Right ventricle myocardium inferior (tissue), 1 donor: ENCODE results near the gene GATM. TPM values are rescaled to one million over a fixed set of nuclear protein-coding genes. Genes with fewer than 3 reads are reported as not detected.

Experiments used
- ATAC-seq: fragments of 200-7000 bp; cut with Tn5 transposase; one replicate; pipeline ENCODE4 v1.9.1; 2020; ENCODE audit warnings: mild to moderate bottlenecking, moderate library complexity
- DNase-seq: peaks from one replicate; pipeline ENCODE4 v3.0.0; 2021; ENCODE audit errors: missing footprints
- intact Hi-C: fragments of 100-400 bp; cut with DNase I; formaldehyde crosslinking; loops from one replicate; pipeline ENCODE4 v1.11.0; 2022
- long read RNA-seq: library from polyadenylated mRNA; unstranded; transcript quantifications from one replicate; pipeline ENCODE4 v2.0.0, GENCODE V29; 2021
- total RNA-seq: library from RNA; stranded (reverse); fragmentation: NEBNext Ultra II Directional; extraction: Animal tissue kit (Norgen Biotek cat#: 25700); gene quantifications from one replicate; pipeline ENCODE4 v1.2.1, GENCODE V29; 2021
- donor health status: DM: no; HTN: yes; CAD: no; lungs with severe emphysema.

GATM gene
- total RNA-seq = 42.0 TPM
- long read RNA-seq, transcript GATM-201 (9 exons, 2,597 nt) = major isoform, 14 of 16 reads
- long read RNA-seq, partial matches to known transcripts = 2 of 16 reads
- long read RNA-seq, other reads (novel, unspliced or antisense) = 0 of 16 reads

GRCh38 chr15:45378149-45378912 lies at the start of gene GATM:
Gene GATM, minus strand, starts transcription at chr15:45378544. Its CDS starts 91 bp downstream, at chr15:45378453.
- DNase-seq (peak; percentile 90), ATAC-seq (peak; percentile 96)
- intact Hi-C loops = loop anchor here (2.0 to 5.0 kb wide), 2 partner anchors 24 to 71 kb away; a partner anchor contains a TSS

- ATAC-seq = no peak
These were observed 48.7 kb upstream of the GATM start for GRCh38 chr15:45427085-45427484.

GRCh38 chr15:45425135-45425534 lies 46.8 kb upstream of the GATM start:
- DNase-seq (no peak), ATAC-seq (no peak)
- intact Hi-C loops = no loop called here

More at GRCh38 chr15:45427085-45427484, 48.7 kb upstream of the GATM start:
- DNase-seq = no peak
- intact Hi-C loops = loop anchor here (1.0 kb wide), 1 partner anchor 29 kb away; no protein-coding TSS in a partner anchor

GRCh38 chr15:45424429-45424828 lies 46.1 kb upstream of the GATM start:
- ATAC-seq (no peak), DNase-seq (no peak)
- intact Hi-C loops = no loop called here

- no peak for ATAC-seq
- intact Hi-C loops = no loop called here
These were observed 39.1 kb upstream of the GATM start for GRCh38 chr15:45417303-45417950.

GRCh38 chr15:45414215-45414885 lies 36.0 kb upstream of the GATM start:
- intact Hi-C loops = no loop called here
- DNase-seq (no peak), ATAC-seq (no peak)

More at GRCh38 chr15:45417303-45417950, 39.1 kb upstream of the GATM start:
- DNase-seq = no peak

GRCh38 chr15:45409596-45409995 lies 31.3 kb upstream of the GATM start:
- ATAC-seq = no peak
- no peak for DNase-seq
- intact Hi-C loops = no loop called here

- intact Hi-C loops = no loop called here
- ATAC-seq = no peak
- no peak for DNase-seq
These were observed 29.4 kb upstream of the GATM start for GRCh38 chr15:45407786-45408185.

- intact Hi-C loops = loop anchor here (1.0 to 5.0 kb wide), 4 partner anchors 24 to 236 kb away; partner anchors contain the start of gene GATM
- peak; percentile 12 for ATAC-seq
These were observed 24.9 kb upstream of the GATM start for GRCh38 chr15:45402955-45403877.

GRCh38 chr15:45402162-45402954 lies 24.0 kb upstream of the GATM start:
- peak; percentile 98 for ATAC-seq
- peak; percentile 97 for DNase-seq
- intact Hi-C loops = loop anchor here (1.0 to 5.0 kb wide), 4 partner anchors 24 to 236 kb away; partner anchors contain the start of gene GATM

More at GRCh38 chr15:45402955-45403877, 24.9 kb upstream of the GATM start:
- peak; percentile 75 for DNase-seq

- ATAC-seq (no peak), DNase-seq (no peak)
- intact Hi-C loops = loop anchor here (1.0 to 5.0 kb wide), 4 partner anchors 23 to 235 kb away; partner anchors contain the start of gene GATM
These were observed 23.4 kb upstream of the GATM start for GRCh38 chr15:45401665-45402161.

GRCh38 chr15:45399381-45400212 lies 21.3 kb upstream of the GATM start:
- DNase-seq = no peak
- ATAC-seq = no peak
- intact Hi-C loops = loop anchor here (1.0 to 5.0 kb wide), 2 partner anchors 92 to 197 kb away; no protein-coding TSS in a partner anchor

GRCh38 chr15:45397116-45397665 lies 18.8 kb upstream of the GATM start:
- intact Hi-C loops = no loop called here

GRCh38 chr15:45395943-45396342 lies 17.6 kb upstream of the GATM start:
- ATAC-seq (no peak), DNase-seq (no peak)
- intact Hi-C loops = no loop called here

More at GRCh38 chr15:45397116-45397665, 18.8 kb upstream of the GATM start:
- no peak for DNase-seq
- ATAC-seq = no peak

- ATAC-seq (no peak), DNase-seq (no peak)
- intact Hi-C loops = no loop called here
These were observed 16.3 kb upstream of the GATM start for GRCh38 chr15:45394681-45395080.

- intact Hi-C loops = no loop called here
- ATAC-seq = no peak
- DNase-seq = no peak
These were observed 15.5 kb upstream of the GATM start for GRCh38 chr15:45393851-45394250.
